ENCODE data around the gene ARMC7. TPM values are rescaled to one million over a fixed set of nuclear protein-coding genes. Genes with fewer than 3 reads are reported as not detected.

ARMC7 gene
- total and polyA plus RNA-seq, 2 of the 13 experiments (the other 11 are each of a cell fraction or from before 2014, with no cell fraction given): 3.9 to 4.2 TPM

DNA sequence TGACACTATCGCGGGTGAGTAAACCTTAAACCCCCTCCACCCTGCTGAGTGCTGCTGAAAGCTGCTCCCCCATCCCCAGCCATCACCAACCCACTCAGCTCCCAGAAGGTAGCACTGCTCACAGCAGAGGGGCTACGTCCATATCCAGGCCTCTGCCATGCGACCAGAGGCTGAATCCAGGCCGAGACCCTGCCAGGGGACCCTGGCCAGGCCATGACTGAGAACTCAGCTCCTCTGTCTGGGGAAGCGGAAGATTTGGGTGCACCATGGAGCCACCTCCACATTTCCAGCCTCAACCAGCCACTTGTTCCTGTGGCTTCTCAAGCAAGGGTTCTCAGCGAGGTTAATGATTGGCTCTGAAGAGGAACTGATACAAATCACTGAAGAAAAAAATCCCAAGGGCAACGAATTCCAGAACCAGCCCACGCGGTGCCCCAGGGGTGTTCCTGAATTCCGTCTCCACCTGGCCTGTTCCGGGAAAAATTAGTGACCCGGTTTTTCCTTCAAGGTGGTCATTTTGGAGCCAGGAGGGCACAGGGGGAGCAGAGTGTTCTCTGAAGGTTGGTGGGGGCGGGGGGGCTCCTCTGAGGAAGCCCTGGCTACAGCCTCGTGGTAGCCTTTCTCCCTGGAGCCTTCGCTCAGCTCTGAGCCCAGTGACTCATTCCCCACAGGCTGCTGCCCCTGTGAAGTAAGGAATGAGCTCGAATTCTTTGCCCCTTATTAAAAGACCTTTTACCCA is 31.3 kb upstream of the ARMC7 start (continued):
- no peak for TF ChIP-seq CENPT (CRISPR knock-in tag; IDR thresholded peaks at IDR 0.05; ENCODE audit: low read depth)
- TF ChIP-seq GFI1 (CRISPR knock-in tag; IDR thresholded peaks at IDR 0.05; ENCODE audit: borderline replicate concordance): peak; percentile 46; the same call in 1 of the 2 replicates
- no peak for TF ChIP-seq CBX1 (IDR thresholded peaks at IDR 0.05; ENCODE audit: low read depth)
- TF ChIP-seq, protein P1, sequence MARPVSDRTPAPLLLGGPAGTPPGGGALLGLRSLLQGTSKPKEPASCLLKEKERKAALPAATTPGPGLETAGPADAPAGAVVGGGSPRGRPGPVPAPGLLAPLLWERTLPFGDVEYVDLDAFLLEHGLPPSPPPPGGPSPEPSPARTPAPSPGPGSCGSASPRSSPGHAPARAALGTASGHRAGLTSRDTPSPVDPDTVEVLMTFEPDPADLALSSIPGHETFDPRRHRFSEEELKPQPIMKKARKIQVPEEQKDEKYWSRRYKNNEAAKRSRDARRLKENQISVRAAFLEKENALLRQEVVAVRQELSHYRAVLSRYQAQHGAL (CRISPR knock-in tag; IDR thresholded peaks at IDR 0.05; ENCODE audit: not compliant biosample characterization): no peak
- TF ChIP-seq NFE2 (CRISPR knock-in tag; IDR thresholded peaks at IDR 0.05): no peak
- no peak for TF ChIP-seq THYN1 (CRISPR knock-in tag; IDR thresholded peaks at IDR 0.05; ENCODE audit: borderline replicate concordance, low read depth)
- TF ChIP-seq NCOA2 (CRISPR knock-in tag; IDR thresholded peaks at IDR 0.05): 0 out of 2 replicates have a peak, but pooled peaks have one; percentile 4
- TF ChIP-seq HDAC2 (CRISPR knock-in tag; IDR thresholded peaks at IDR 0.05): peak; percentile 11; the same call in 1 of the 2 replicates
- TF ChIP-seq GABPB1 (CRISPR knock-in tag; IDR thresholded peaks at IDR 0.05): no peak; the same call in 1 of the 2 replicates
- TF ChIP-seq ETV5 (CRISPR knock-in tag; IDR thresholded peaks at IDR 0.05; ENCODE audit: borderline replicate concordance): peak; percentile 8; the same call in 1 of the 2 replicates
- no peak for TF ChIP-seq RARG (CRISPR knock-in tag; IDR thresholded peaks at IDR 0.05; ENCODE audit: low read depth)
- no peak for TF ChIP-seq SSRP1 (CRISPR knock-in tag; IDR thresholded peaks at IDR 0.05)
- TF ChIP-seq, protein P2, sequence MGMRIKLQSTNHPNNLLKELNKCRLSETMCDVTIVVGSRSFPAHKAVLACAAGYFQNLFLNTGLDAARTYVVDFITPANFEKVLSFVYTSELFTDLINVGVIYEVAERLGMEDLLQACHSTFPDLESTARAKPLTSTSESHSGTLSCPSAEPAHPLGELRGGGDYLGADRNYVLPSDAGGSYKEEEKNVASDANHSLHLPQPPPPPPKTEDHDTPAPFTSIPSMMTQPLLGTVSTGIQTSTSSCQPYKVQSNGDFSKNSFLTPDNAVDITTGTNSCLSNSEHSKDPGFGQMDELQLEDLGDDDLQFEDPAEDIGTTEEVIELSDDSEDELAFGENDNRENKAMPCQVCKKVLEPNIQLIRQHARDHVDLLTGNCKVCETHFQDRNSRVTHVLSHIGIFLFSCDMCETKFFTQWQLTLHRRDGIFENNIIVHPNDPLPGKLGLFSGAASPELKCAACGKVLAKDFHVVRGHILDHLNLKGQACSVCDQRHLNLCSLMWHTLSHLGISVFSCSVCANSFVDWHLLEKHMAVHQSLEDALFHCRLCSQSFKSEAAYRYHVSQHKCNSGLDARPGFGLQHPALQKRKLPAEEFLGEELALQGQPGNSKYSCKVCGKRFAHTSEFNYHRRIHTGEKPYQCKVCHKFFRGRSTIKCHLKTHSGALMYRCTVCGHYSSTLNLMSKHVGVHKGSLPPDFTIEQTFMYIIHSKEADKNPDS (CRISPR knock-in tag; IDR thresholded peaks at IDR 0.05): no peak
- no peak for TF ChIP-seq U2AF2 (IDR thresholded peaks at IDR 0.05; ENCODE audit: low read depth, low read length)
- no peak for TF ChIP-seq YEATS4 (CRISPR knock-in tag; IDR thresholded peaks at IDR 0.05; ENCODE audit: borderline replicate concordance)
- TF ChIP-seq, protein P3, sequence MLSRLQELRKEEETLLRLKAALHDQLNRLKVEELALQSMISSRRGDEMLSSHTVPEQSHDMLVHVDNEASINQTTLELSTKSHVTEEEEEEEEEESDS (CRISPR knock-in tag; IDR thresholded peaks at IDR 0.05; ENCODE audit: borderline replicate concordance): no peak
- 0 out of 2 replicates have a peak, but pooled peaks have one; percentile 62 for TF ChIP-seq ZMAT3 (CRISPR knock-in tag; conservative IDR thresholded peaks at IDR 0.05)
- TF ChIP-seq ZNF225 (CRISPR knock-in tag; IDR thresholded peaks at IDR 0.05): no peak
- no peak for TF ChIP-seq ZMYM4 (CRISPR knock-in tag; IDR thresholded peaks at IDR 0.05)
- TF ChIP-seq ZNF782 (CRISPR knock-in tag; IDR thresholded peaks at IDR 0.05; ENCODE audit: borderline replicate concordance): 0 out of 2 replicates have a peak, but pooled peaks have one; percentile 7
- TF ChIP-seq, protein P4, sequence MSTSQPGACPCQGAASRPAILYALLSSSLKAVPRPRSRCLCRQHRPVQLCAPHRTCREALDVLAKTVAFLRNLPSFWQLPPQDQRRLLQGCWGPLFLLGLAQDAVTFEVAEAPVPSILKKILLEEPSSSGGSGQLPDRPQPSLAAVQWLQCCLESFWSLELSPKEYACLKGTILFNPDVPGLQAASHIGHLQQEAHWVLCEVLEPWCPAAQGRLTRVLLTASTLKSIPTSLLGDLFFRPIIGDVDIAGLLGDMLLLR (CRISPR knock-in tag; IDR thresholded peaks at IDR 0.05): no peak
- TF ChIP-seq RFX1 (IDR thresholded peaks at IDR 0.05): no peak
- TF ChIP-seq, protein P5, sequence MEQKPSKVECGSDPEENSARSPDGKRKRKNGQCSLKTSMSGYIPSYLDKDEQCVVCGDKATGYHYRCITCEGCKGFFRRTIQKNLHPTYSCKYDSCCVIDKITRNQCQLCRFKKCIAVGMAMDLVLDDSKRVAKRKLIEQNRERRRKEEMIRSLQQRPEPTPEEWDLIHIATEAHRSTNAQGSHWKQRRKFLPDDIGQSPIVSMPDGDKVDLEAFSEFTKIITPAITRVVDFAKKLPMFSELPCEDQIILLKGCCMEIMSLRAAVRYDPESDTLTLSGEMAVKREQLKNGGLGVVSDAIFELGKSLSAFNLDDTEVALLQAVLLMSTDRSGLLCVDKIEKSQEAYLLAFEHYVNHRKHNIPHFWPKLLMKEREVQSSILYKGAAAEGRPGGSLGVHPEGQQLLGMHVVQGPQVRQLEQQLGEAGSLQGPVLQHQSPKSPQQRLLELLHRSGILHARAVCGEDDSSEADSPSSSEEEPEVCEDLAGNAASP (CRISPR knock-in tag; IDR thresholded peaks at IDR 0.05; ENCODE audit: borderline replicate concordance): 0 out of 2 replicates have a peak, but pooled peaks have one; percentile 3
- no peak for TF ChIP-seq MBNL3 (CRISPR knock-in tag; conservative IDR thresholded peaks at IDR 0.05)
- TF ChIP-seq, protein P6, sequence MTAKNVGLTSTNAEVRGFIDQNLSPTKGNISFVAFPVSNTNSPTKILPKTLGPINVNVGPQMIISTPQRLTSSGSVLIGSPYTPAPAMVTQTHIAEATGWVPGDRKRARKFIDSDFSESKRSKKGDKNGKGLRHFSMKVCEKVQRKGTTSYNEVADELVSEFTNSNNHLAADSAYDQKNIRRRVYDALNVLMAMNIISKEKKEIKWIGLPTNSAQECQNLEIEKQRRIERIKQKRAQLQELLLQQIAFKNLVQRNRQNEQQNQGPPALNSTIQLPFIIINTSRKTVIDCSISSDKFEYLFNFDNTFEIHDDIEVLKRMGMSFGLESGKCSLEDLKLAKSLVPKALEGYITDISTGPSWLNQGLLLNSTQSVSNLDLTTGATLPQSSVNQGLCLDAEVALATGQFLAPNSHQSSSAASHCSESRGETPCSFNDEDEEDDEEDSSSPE (CRISPR knock-in tag; IDR thresholded peaks at IDR 0.05): no peak
